Measurements from ENCODE around the gene GPRC6A. TPM values are rescaled to one million over a fixed set of nuclear protein-coding genes. Genes with fewer than 3 reads are reported as not detected.
"Not testable (repeated sequence)": the region's sequence is repeated elsewhere in the genome, so short reads cannot be mapped to it uniquely, and the experiment has no call there.

The GPRC6A gene
- total RNA-seq, 4 donors from 2014 or later: not detected

- intact Hi-C loops (cut with DNase I; ENCODE audit: low total_unique reads): no loop called here
- WGBS, 2 donors: 87 to 91% methylated on average over 5 of the region's 5 CpGs
- no peak overlapping the region for H3K4me3 ChIP-seq (ENCODE audit: low read depth, poor library complexity, severe bottlenecking)
- no peak for TF ChIP-seq POLR2A (IDR thresholded peaks at IDR 0.05)
- no peak for TF ChIP-seq CTCF (IDR thresholded peaks at IDR 0.05)
- no peak for DNase-seq (ENCODE audit: low spot score in 2 of 2)
These were observed 7.9 kb upstream of the GPRC6A start for GRCh38 chr6:116836606-116837342.

- WGBS, 2 donors: 90 to 93% methylated on average over 2 of the region's 2 CpGs
- intact Hi-C loops (cut with DNase I; ENCODE audit: low total_unique reads); H3K4me3 ChIP-seq (ENCODE audit: low read depth, poor library complexity, severe bottlenecking); DNase-seq (ENCODE audit: low spot score in 2 of 2): not testable (repeated sequence)
These were observed 5.6 kb upstream of the GPRC6A start for GRCh38 chr6:116834526-116834925.

- intact Hi-C loops (cut with DNase I; ENCODE audit: low total_unique reads): no loop called here
- no peak for DNase-seq (ENCODE audit: low spot score in 2 of 2)
- WGBS, 2 donors: 53 to 59% methylated on average over 2 of the region's 2 CpGs
- H3K4me3 ChIP-seq (ENCODE audit: low read depth, poor library complexity, severe bottlenecking): no peak overlapping the region
- no peak for TF ChIP-seq CTCF (IDR thresholded peaks at IDR 0.05)
These were observed 1.2 kb downstream of the GPRC6A start for GRCh38 chr6:116827561-116828240.

GRCh38 chr6:116816336-116816735 is 12.5 kb downstream of the GPRC6A start:
- DNase-seq (ENCODE audit: low spot score in 2 of 2); intact Hi-C loops (cut with DNase I; ENCODE audit: low total_unique reads); H3K4me3 ChIP-seq (ENCODE audit: low read depth, poor library complexity, severe bottlenecking): not testable (repeated sequence)
- WGBS, 2 donors: 93 to 94% methylated on average over 14 to 15 of the region's 15 CpGs

- no peak for DNase-seq (ENCODE audit: low spot score in 2 of 2)
- H3K4me3 ChIP-seq (ENCODE audit: low read depth, poor library complexity, severe bottlenecking): no peak overlapping the region
- 81 to 90% methylated on average over 2 of the region's 2 CpGs for WGBS, 2 donors
- intact Hi-C loops (cut with DNase I; ENCODE audit: low total_unique reads): no loop called here
- no peak for TF ChIP-seq POLR2A (IDR thresholded peaks at IDR 0.05)
- no peak for TF ChIP-seq CTCF (IDR thresholded peaks at IDR 0.05)
These were observed 16.7 kb downstream of the GPRC6A start for GRCh38 chr6:116812051-116812650.

GRCh38 chr6:116801971-116802370 is 26.9 kb downstream of the GPRC6A start:
- intact Hi-C loops (cut with DNase I; ENCODE audit: low total_unique reads): no loop called here
- no peak for DNase-seq (ENCODE audit: low spot score in 2 of 2)

More at GRCh38 chr6:116801971-116802370, 26.9 kb downstream of the GPRC6A start:
- no peak overlapping the region for H3K4me3 ChIP-seq (ENCODE audit: low read depth, poor library complexity, severe bottlenecking)
- TF ChIP-seq POLR2A (IDR thresholded peaks at IDR 0.05) (no peak), CTCF (IDR thresholded peaks at IDR 0.05) (no peak)

Data from lower leg skin (tissue), 4 donors.